ENCODE measurements around the gene SH3D19. TPM values are rescaled to one million over a fixed set of nuclear protein-coding genes. Genes with fewer than 3 reads are reported as not detected.

SH3D19 gene
- total and polyA plus RNA-seq, 8 donors: 52.9 to 114 (median 59.2) TPM

GRCh38 chr4:151296227-151296626, 29.2 kb downstream of the SH3D19 start:
- intact Hi-C loops (cut with DNase I): no loop called here
- H3K4me1 ChIP-seq: no peaks in the 10 kb centered on the region
- ATAC-seq (no peak), DNase-seq (no peak)
- H3K36me3 ChIP-seq: no peaks in the 10 kb centered on the region
- no peaks in the 10 kb centered on the region for H3K9me3 ChIP-seq
- no peak overlapping the region for H3K4me3 ChIP-seq
- H3K27me3 ChIP-seq: no peaks in the 10 kb centered on the region
- no peak overlapping the region for H3K27ac ChIP-seq
- no peak for TF ChIP-seq CTCF (IDR thresholded peaks at IDR 0.05)

- TF ChIP-seq CTCF (IDR thresholded peaks at IDR 0.05): no peak
- no peaks in the 10 kb centered on the region for H3K36me3 ChIP-seq
- no peaks in the 10 kb centered on the region for H3K27me3 ChIP-seq
- intact Hi-C loops (cut with DNase I): no loop called here
- no peak for ATAC-seq
- H3K4me3 ChIP-seq: no peak overlapping the region
- no peaks in the 10 kb centered on the region for H3K4me1 ChIP-seq
- no peaks in the 10 kb centered on the region for H3K9me3 ChIP-seq
- no peak for DNase-seq
- H3K27ac ChIP-seq: no peak overlapping the region
Observed at GRCh38 chr4:151294833-151295496, 30.4 kb downstream of the SH3D19 start.

- H3K9me3 ChIP-seq: no peaks in the 10 kb centered on the region
- ATAC-seq: no peak
- no peaks in the 10 kb centered on the region for H3K36me3 ChIP-seq
- no peak for TF ChIP-seq CTCF (IDR thresholded peaks at IDR 0.05)
- H3K27ac ChIP-seq: no peak overlapping the region
- no peak for DNase-seq
- intact Hi-C loops (cut with DNase I): no loop called here
- H3K4me1 ChIP-seq: no peaks in the 10 kb centered on the region
- no peak overlapping the region for H3K4me3 ChIP-seq
- no peaks in the 10 kb centered on the region for H3K27me3 ChIP-seq
Observed at GRCh38 chr4:151292038-151292437, 33.4 kb downstream of the SH3D19 start.

GRCh38 chr4:151291485-151291884, 33.9 kb downstream of the SH3D19 start:
- no peaks in the 10 kb centered on the region for H3K4me1 ChIP-seq
- H3K9me3 ChIP-seq: no peaks in the 10 kb centered on the region
- no peak for DNase-seq
- intact Hi-C loops (cut with DNase I): no loop called here
- no peak for ATAC-seq
- no peak overlapping the region for H3K4me3 ChIP-seq
- no peak for TF ChIP-seq CTCF (IDR thresholded peaks at IDR 0.05)
- no peaks in the 10 kb centered on the region for H3K27me3 ChIP-seq
- H3K27ac ChIP-seq: no peak overlapping the region
- H3K36me3 ChIP-seq: no peaks in the 10 kb centered on the region

- Histone ChIP-seq H3K4me3 (no peak overlapping the region), H3K27ac (no peak overlapping the region), H3K4me1 (no peaks in the 10 kb centered on the region), H3K27me3 (no peaks in the 10 kb centered on the region), H3K36me3 (no peaks in the 10 kb centered on the region), H3K9me3 (no peaks in the 10 kb centered on the region)
- intact Hi-C loops (cut with DNase I): no loop called here
- ATAC-seq (no peak), DNase-seq (no peak)
- no peak for TF ChIP-seq CTCF (IDR thresholded peaks at IDR 0.05)
Observed at GRCh38 chr4:151287409-151287808, 38.0 kb downstream of the SH3D19 start.
